Epithelial cell of proximal tubule (primary cell): ENCODE data around the gene TSC22D1. TPM values are rescaled to one million over a fixed set of nuclear protein-coding genes. Genes with fewer than 3 reads are reported as not detected.

ENCODE experiments used
- DNase-seq: peaks from one replicate; pipeline ENCODE4 v3.0.0-alpha.2; 2011; ENCODE audit warnings: low read depth
- H3K4me3 ChIP-seq: 2 replicates; pipeline ENCODE4 v1.5.1; 2011; ENCODE audit warnings: low read depth, mild to moderate bottlenecking, low read length
- CTCF ChIP-seq: conservative IDR thresholded peaks from 2 replicates; pipeline ENCODE4 v1.5.1; 2012; ENCODE audit warnings: low read depth, mild to moderate bottlenecking, low read length
- total RNA-seq: library from RNA; depleted of rRNA; stranded (reverse); fragments of >200 nt; gene quantifications from 2 replicates; pipeline ENCODE4 v1.2.3, GENCODE V29; 2015

Gene TSC22D1
- total RNA-seq, 1 donor from 2014 or later: 38.3 TPM

DNA sequence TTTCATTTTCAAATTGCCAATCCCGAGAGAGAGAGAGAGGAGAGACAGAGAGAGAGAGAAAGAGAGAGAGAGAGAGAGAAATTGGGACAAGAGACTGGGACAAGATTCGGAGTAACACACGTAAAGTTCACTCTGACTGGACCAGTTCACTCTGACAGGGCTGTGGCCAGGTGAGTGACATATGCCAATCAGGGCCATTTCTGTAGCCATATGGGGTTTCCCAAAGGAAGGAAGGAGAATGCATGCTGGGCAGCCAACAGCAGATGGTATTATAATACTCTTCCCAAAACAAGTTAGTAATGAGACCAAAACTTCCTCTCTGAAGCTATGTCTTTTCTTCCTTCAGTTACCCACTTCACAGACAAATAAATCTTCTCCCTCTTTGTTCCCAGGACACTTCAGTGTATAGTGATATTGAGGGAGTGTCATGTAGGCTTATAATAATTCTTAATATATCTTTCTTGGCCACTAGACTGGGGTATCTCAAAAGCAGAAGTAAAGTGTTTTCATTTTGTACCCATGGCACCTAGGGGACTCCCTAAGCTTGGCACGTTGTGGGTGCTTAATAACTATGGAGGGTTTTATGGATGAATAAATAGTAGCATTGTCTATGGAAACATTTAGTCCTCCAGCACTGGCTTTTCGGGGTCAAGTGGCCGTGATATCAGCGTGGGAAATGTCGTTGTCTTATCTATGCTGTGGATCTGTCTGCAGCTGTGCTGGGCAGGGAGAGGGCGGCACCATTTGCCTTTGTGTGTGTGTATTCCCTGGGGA, 150.9 kb downstream of the TSC22D1 start:
- no peak for DNase-seq
- no peak for TF ChIP-seq CTCF
- H3K4me3 ChIP-seq: no peak overlapping the region

- no peak for TF ChIP-seq CTCF
- no peak for DNase-seq
Measured at GRCh38 chr13:44423824-44424223, 152.3 kb downstream of the TSC22D1 start.

GRCh38 chr13:44422755-44423643, 153.1 kb downstream of the TSC22D1 start:
- no peak overlapping the region for H3K4me3 ChIP-seq

More at GRCh38 chr13:44423824-44424223, 152.3 kb downstream of the TSC22D1 start:
- H3K4me3 ChIP-seq: no peak overlapping the region

DNA sequence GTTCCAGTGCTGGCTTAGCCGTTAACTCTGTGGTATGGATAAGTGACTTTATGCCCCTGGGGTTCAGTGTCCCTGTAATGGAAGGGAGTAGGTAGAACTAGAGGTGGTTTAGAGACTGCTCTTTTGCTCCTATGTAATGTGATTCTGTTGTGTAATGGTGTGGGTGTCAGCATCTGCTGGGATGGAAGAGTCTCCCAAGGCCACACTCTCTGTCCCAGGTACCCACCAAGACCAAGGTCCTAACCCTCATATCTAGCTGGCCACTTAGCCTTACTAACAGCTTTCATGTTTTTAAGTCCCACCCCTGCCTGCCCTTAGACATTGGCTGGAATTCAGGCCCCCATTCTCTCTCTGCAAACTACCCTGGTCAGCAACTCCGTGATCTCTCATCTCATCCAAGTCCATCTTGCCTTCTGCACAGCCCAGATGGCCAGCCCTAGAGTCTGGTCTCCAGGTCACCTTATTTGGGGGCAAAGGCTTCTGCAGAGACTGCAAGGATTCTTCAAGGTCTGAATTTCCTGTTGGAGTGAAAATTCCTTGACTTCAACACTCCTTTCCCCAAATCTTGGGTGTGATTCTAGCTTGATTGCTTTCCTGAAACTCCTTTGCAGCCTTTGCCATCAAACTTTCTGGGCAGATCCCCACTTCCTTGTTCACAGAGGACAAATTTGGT, 154.1 kb downstream of the TSC22D1 start:
- TF ChIP-seq CTCF: no peak

More at GRCh38 chr13:44422755-44423643, 153.1 kb downstream of the TSC22D1 start:
- no peak for TF ChIP-seq CTCF
- no peak for DNase-seq

GRCh38 chr13:44420376-44421220, 155.5 kb downstream of the TSC22D1 start:
- H3K4me3 ChIP-seq: no peak overlapping the region
- TF ChIP-seq CTCF: no peak
- no peak for DNase-seq

More for the DNA sequence above, 154.1 kb downstream of the TSC22D1 start:
- DNase-seq: no peak
- H3K4me3 ChIP-seq: no peak overlapping the region

- DNase-seq: no peak
- no peak for TF ChIP-seq CTCF
- H3K4me3 ChIP-seq: no peak overlapping the region
Measured at GRCh38 chr13:44417876-44418275, 158.3 kb downstream of the TSC22D1 start.
